PC-9 (cell line): ENCODE measurements around the gene GULP1. TPM values are rescaled to one million over a fixed set of nuclear protein-coding genes. Genes with fewer than 3 reads are reported as not detected.

Experiments used
- BruUV-seq: library from RNA; stranded (reverse); fragments of 400-500 nt; replicated peaks from 2 replicates; lab custom pipeline; 2021; lab: Mats Ljungman, UMichigan
- CTCF ChIA-PET: fragments of 300-600 bp; sonication (Branson Sonifier 250); formaldehyde crosslinking; loops from one replicate; lab custom pipeline; 2022; ENCODE audit warnings: antibody characterized with exemption; lab: Charles Lee
- POLR2A ChIA-PET: fragments of 300-600 bp; sonication (Branson Sonifier 250); formaldehyde crosslinking; loops from one replicate; lab custom pipeline; 2022; ENCODE audit warnings: antibody characterized with exemption; ENCODE audit not compliant: unreplicated experiment; lab: Charles Lee
- DNase-seq, 2 experiments: peaks; one replicate each; pipeline versions ENCODE4 v3.0.0 to v3.0.0-alpha.2; 2015 to 2022; ENCODE audit warnings: mixed read lengths in 1 of 2
- H2AFZ ChIP-seq: fragments of 200-600 bp; sonication (generic); 2 replicates; pipeline ENCODE4 v1.8.1; 2017; ENCODE audit warnings: antibody characterized with exemption
- H3F3A ChIP-seq: fragments of 200-600 bp; sonication (generic); 2 replicates; pipeline ENCODE4 v1.8.1; 2017; ENCODE audit warnings: antibody characterized with exemption, mild to moderate bottlenecking, low read depth; ENCODE audit not compliant: insufficient read depth
- H3K27ac ChIP-seq: fragments of 200-600 bp; sonication (generic); 2 replicates; pipeline ENCODE4 v1.6.1; 2016; ENCODE audit warnings: mixed run types
- H3K27me3 ChIP-seq: fragments of 200-600 bp; sonication (generic); 2 replicates; pipeline ENCODE4 v1.6.1; 2016; ENCODE audit warnings: low read depth, mixed run types; ENCODE audit not compliant: insufficient read depth
- H3K36me3 ChIP-seq: fragments of 200-600 bp; sonication (generic); 2 replicates; pipeline ENCODE4 v1.6.1; 2016; ENCODE audit warnings: low read depth, mixed run types
- H3K4me1 ChIP-seq: fragments of 200-600 bp; sonication (generic); replicated peaks from 2 replicates; pipeline ENCODE4 v1.6.1; 2016; ENCODE audit warnings: mixed run types; ENCODE audit not compliant: insufficient read depth
- H3K4me2 ChIP-seq: fragments of 200-600 bp; sonication (generic); 2 replicates; pipeline ENCODE4 v1.6.1; 2017; ENCODE audit warnings: mixed run types
- H3K4me3 ChIP-seq: fragments of 200-600 bp; sonication (generic); 2 replicates; pipeline ENCODE4 v1.6.1; 2016; ENCODE audit warnings: mixed run types
- H3K79me2 ChIP-seq: fragments of 200-600 bp; sonication (generic); 2 replicates; pipeline ENCODE4 v1.6.1; 2017; ENCODE audit warnings: low read depth, mixed run types
- H3K9me2 ChIP-seq: fragments of 200-600 bp; sonication (generic); 2 replicates; pipeline ENCODE4 v1.8.1; 2017; ENCODE audit warnings: mild to moderate bottlenecking; ENCODE audit not compliant: insufficient read depth
- H3K9me3 ChIP-seq: fragments of 200-600 bp; sonication (generic); 2 replicates; pipeline ENCODE4 v1.8.1; 2016; ENCODE audit warnings: low read depth; ENCODE audit not compliant: insufficient read depth
- H4K20me1 ChIP-seq: fragments of 200-600 bp; sonication (generic); 2 replicates; pipeline ENCODE4 v1.8.1; 2017; ENCODE audit not compliant: insufficient read depth
- EZH2 ChIP-seq: fragments of 200-600 bp; sonication (generic); IDR thresholded peaks from 2 replicates; pipeline ENCODE4 v1.8.0; 2017; ENCODE audit warnings: antibody characterized with exemption, low read depth
- intact Hi-C: fragments of 100-400 bp; cut with micrococcal nuclease; formaldehyde crosslinking; loops from one replicate; pipeline ENCODE4 v1.10.0; 2022; ENCODE audit not compliant: unreplicated experiment
- total RNA-seq: library from RNA; stranded (reverse); gene quantifications from 2 replicates; pipeline ENCODE4 v1.2.3, GENCODE V29; 2021
- TF ChIP-seq, protein P1 (sequence below): fragments of 200-600 bp; sonication (generic); conservative IDR thresholded peaks from 2 replicates; pipeline ENCODE4 v1.6.1; 2017; ENCODE audit warnings: mixed run types, antibody characterized with exemption, mild to moderate bottlenecking, moderate library complexity

The GULP1 gene
- total RNA-seq, 1 experiment from 2014 or later: 38.0 TPM

DNA sequence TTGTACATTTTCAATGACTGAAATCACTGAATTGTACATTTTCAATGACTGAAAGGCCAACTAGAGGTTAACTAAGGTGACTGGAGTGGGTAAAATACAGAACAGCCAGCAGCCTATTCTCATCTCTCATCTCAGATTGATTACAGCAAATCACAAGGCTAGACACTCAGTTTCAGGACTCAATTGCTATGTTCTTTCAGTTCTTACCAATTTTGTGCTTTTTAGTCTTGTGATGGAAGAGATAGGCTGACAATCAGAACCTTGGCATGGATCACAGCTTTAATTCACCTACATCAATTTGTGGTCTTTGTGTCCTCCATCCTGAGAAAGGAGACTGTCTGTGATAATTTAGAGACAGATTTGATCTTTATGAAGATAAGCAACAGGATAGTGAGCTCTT, 124.7 kb downstream of the GULP1 start:
- H3K9me3 ChIP-seq: no peaks in the 10 kb centered on the region
- no peak for DNase-seq
- H3F3A ChIP-seq: no peaks in the 10 kb centered on the region
- TF ChIP-seq, protein P1, sequence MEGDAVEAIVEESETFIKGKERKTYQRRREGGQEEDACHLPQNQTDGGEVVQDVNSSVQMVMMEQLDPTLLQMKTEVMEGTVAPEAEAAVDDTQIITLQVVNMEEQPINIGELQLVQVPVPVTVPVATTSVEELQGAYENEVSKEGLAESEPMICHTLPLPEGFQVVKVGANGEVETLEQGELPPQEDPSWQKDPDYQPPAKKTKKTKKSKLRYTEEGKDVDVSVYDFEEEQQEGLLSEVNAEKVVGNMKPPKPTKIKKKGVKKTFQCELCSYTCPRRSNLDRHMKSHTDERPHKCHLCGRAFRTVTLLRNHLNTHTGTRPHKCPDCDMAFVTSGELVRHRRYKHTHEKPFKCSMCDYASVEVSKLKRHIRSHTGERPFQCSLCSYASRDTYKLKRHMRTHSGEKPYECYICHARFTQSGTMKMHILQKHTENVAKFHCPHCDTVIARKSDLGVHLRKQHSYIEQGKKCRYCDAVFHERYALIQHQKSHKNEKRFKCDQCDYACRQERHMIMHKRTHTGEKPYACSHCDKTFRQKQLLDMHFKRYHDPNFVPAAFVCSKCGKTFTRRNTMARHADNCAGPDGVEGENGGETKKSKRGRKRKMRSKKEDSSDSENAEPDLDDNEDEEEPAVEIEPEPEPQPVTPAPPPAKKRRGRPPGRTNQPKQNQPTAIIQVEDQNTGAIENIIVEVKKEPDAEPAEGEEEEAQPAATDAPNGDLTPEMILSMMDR: no peak
- TF ChIP-seq EZH2: no peak
- no peaks in the 10 kb centered on the region for H3K9me2 ChIP-seq
- H4K20me1 ChIP-seq: no peaks in the 10 kb centered on the region
- no peak overlapping the region for H3K27ac ChIP-seq
- no TSS peak for BruUV-seq
- no peak overlapping the region for H3K4me3 ChIP-seq
- no peak overlapping the region for H2AFZ ChIP-seq
- H3K4me1 ChIP-seq: no peaks in the 10 kb centered on the region
- no peaks in the 10 kb centered on the region for H3K36me3 ChIP-seq
- intact Hi-C loops: no loop called here
- no peak overlapping the region for H3K4me2 ChIP-seq
- ChIA-PET CTCF (no interaction called here), POLR2A (no interaction called here)
- no peaks in the 10 kb centered on the region for H3K27me3 ChIP-seq
- H3K79me2 ChIP-seq: no peaks in the 10 kb centered on the region

DNA sequence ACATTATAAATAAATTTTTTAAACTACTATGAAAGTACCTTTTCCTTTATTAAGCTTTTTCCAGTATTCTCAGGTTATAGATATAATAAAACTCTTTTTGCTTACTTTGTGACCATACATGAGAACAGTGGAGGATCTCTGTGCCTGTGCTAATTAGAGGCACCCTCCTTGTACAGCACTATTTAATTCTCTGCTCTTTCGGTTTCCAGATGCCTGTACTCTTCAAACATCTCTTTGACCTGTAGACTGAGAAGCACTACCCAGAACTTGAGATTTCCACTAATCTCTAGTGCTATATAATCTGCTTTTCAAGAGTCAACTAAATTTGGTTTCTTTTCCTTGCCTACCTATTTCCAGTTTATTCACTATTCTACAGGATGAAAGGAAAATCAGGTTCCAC, 131.1 kb downstream of the GULP1 start:
- Histone ChIP-seq H3K79me2 (no peaks in the 10 kb centered on the region), H4K20me1 (no peaks in the 10 kb centered on the region), H3F3A (no peaks in the 10 kb centered on the region), H2AFZ (no peak overlapping the region), H3K27me3 (no peaks in the 10 kb centered on the region), H3K4me1 (no peaks in the 10 kb centered on the region), H3K4me3 (no peak overlapping the region), H3K36me3 (no peaks in the 10 kb centered on the region), H3K9me2 (no peaks in the 10 kb centered on the region), H3K9me3 (no peaks in the 10 kb centered on the region), H3K27ac (no peak overlapping the region), H3K4me2 (no peak overlapping the region)
- intact Hi-C loops: no loop called here
- ChIA-PET POLR2A (no interaction called here), CTCF (no interaction called here)
- DNase-seq: no peak
- no TSS peak for BruUV-seq
- no peak for TF ChIP-seq EZH2
- TF ChIP-seq, protein P1: no peak

DNA sequence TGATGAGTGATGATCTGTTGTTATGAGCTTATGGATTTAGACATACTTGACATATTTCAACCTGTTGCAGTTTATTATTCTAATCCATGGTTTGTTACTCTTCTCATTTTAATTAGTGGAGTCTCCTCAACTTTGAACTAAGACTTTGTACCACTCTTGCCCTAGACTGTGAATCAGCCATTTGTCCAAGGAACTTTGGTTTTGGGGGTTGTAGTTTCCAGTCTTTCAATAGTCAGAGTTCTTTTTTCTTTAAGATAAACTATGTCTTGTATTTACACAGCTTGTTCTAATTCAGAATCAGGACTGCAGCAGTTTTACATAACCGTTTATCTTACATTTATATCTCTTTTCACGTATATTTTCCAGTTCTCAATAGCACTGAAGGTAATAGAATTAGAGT, 133.6 kb downstream of the GULP1 start:
- BruUV-seq: no TSS peak
- POLR2A ChIA-PET: interaction anchor here (0.5 kb wide), 1 partner anchor 132 kb away, joined by 3 read pairs; no protein-coding TSS in a partner anchor
- Histone ChIP-seq H3K27me3 (no peaks in the 10 kb centered on the region), H3K4me1 (no peaks in the 10 kb centered on the region), H3K4me2 (no peak overlapping the region), H3K36me3 (no peaks in the 10 kb centered on the region), H3K9me3 (no peaks in the 10 kb centered on the region), H3K79me2 (no peaks in the 10 kb centered on the region), H3F3A (no peaks in the 10 kb centered on the region), H4K20me1 (no peaks in the 10 kb centered on the region), H3K4me3 (no peak overlapping the region), H2AFZ (no peak overlapping the region), H3K27ac (no peak overlapping the region), H3K9me2 (no peaks in the 10 kb centered on the region)
- TF ChIP-seq, protein P1: no peak
- TF ChIP-seq EZH2: no peak
- CTCF ChIA-PET: no interaction called here
- no peak for DNase-seq
- intact Hi-C loops: no loop called here
